ENCODE data around the gene COL20A1. TPM values are rescaled to one million over a fixed set of nuclear protein-coding genes. Genes with fewer than 3 reads are reported as not detected.

Gene COL20A1
- total RNA-seq, 2 donors from 2014 or later: 7.1 TPM; not detected in 1

DNA sequence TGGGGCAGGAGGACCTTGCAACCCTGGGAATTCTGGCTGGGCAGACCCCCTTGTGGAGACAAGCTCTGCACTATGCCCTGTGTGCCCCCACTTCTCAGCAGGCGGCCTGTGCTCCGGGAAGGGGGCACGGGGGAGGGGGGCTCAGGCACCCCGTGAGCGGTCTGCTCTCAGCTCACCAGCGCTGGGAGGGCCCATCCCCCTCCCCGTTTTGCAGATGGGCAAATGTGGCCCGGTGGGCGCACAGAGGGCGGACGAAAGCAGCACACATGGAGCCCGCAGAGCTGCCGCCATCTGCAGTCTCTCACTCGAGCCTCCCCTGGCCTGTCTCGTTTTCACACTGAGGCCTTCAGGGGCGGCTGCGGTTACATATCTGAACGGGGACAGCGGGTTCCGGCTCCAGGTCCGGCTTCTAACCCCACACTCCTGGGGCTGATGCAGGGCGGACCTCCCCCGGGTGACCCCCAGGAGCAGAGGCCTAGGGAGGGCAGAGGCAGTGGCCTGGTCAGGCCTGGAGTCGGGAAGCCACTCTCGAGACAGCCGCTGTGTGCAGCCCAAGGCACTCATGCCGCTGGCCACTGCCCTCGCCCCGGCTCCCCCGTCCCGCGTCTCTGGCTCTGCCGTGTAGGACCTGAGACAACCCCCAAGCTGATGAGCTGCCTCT is 54.2 kb downstream of the COL20A1 start:
- Histone ChIP-seq H3K4me1 (replicated peaks) (no peaks in the 10 kb centered on the region), H3K27me3 (replicated peaks; ENCODE audit: insufficient read depth) (peaks cover 3% of the 10 kb centered on the region), H3K36me3 (no peaks in the 10 kb centered on the region), H3K27ac (no peak overlapping the region), H3K4me3 (no peak overlapping the region), H3K9me3 (no peaks in the 10 kb centered on the region)
- intact Hi-C loops (cut with DNase I): no loop called here
- TF ChIP-seq, protein P1, sequence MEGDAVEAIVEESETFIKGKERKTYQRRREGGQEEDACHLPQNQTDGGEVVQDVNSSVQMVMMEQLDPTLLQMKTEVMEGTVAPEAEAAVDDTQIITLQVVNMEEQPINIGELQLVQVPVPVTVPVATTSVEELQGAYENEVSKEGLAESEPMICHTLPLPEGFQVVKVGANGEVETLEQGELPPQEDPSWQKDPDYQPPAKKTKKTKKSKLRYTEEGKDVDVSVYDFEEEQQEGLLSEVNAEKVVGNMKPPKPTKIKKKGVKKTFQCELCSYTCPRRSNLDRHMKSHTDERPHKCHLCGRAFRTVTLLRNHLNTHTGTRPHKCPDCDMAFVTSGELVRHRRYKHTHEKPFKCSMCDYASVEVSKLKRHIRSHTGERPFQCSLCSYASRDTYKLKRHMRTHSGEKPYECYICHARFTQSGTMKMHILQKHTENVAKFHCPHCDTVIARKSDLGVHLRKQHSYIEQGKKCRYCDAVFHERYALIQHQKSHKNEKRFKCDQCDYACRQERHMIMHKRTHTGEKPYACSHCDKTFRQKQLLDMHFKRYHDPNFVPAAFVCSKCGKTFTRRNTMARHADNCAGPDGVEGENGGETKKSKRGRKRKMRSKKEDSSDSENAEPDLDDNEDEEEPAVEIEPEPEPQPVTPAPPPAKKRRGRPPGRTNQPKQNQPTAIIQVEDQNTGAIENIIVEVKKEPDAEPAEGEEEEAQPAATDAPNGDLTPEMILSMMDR (IDR thresholded peaks at IDR 0.05): no peak
- no peak for TF ChIP-seq POLR2AphosphoS5 (IDR thresholded peaks at IDR 0.05)
- TF ChIP-seq POLR2A (IDR thresholded peaks at IDR 0.05): no peak
- no peak for DNase-seq (ENCODE audit: low spot score)
- 82% methylated on average over 33 of the region's 33 CpGs for WGBS

DNA sequence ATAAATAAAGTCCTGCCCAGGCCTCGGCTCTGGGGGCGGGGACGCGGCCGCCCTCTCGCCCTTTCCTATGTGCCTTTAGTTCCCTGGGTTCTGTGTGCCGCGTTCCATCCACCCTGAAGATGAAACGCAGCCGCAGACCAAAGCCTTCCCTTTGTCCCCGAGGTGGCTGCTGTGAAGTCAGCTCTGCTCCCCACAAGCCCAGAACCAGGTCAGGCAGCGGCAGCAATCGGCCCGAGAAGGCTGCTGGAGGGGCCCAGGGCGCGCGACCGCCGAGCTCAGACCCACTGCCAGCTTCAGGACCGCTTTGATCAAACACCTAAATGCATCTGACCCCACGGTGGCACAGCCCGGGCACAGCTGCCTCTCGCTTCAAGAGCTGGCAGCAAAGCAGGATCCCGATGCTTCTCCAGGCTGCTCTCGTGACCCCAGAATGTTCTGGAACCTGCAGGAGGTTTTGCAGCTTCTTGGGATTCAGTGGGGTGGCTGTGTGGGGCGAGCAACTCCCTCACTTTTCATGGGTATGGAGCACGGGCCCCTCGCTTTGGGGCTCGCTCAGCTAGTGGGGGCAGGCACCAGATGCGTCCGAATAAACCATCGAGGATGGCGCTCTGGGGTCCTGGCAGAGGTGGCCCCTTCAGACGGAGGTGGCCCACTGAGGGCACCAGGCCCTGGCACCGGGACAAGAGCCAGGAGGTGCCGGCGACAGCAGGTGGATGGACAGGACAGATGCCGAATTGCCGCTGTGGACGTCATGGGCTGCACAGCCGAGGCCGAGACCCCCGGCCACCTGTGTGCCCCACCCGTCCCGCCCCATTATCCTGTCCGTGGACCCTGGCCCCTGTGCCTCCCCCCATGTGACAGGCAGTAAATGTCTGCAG is 55.2 kb downstream of the COL20A1 start:
- Histone ChIP-seq H3K36me3 (no peaks in the 10 kb centered on the region), H3K4me3 (no peak overlapping the region), H3K27me3 (replicated peaks; ENCODE audit: insufficient read depth) (no peaks in the 10 kb centered on the region), H3K9me3 (no peaks in the 10 kb centered on the region), H3K27ac (no peak overlapping the region), H3K4me1 (replicated peaks) (no peaks in the 10 kb centered on the region)
- 86% methylated on average over 46 of the region's 46 CpGs for WGBS
- DNase-seq (ENCODE audit: low spot score): no peak
- intact Hi-C loops (cut with DNase I): no loop called here
- TF ChIP-seq, protein P1 (IDR thresholded peaks at IDR 0.05): no peak
- TF ChIP-seq POLR2AphosphoS5 (IDR thresholded peaks at IDR 0.05) (no peak), POLR2A (IDR thresholded peaks at IDR 0.05) (no peak)

DNA sequence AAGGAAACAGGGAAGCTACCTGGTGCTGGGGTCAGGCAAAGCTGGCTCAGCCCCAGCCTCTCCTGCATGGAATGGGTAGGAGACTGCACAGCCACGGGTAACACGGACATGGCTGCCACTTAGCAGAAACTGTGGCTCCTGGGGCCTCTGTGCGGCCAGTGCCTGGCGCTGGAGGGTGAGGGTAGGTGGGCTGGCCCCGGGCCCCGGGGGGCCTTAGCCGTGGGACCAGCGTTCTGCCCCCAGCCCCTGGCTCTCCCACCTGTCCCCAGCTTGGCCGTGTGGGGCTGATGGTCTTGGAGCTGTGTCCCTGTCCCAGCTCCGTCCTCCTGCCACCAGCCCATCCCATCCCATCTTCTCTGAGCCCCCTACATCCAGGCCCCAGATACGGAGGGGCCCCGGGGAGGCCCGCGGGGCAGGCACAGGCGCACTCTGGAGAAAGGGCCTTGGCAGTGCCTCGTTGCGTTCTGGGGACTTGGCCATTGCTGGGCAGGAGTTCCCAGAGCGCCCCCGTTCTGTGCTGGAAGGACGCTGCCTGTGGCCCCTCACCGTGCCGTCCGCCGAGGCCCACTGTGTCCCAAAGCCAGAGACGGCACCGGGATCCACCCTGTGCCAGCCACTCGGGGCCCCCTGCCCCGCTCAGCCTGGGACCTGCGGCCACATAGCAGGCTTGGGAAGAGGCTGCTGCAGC is 56.0 kb downstream of the COL20A1 start:
- H3K36me3 ChIP-seq: no peaks in the 10 kb centered on the region
- TF ChIP-seq, protein P1 (IDR thresholded peaks at IDR 0.05): no peak
- TF ChIP-seq POLR2AphosphoS5 (IDR thresholded peaks at IDR 0.05) (no peak), POLR2A (IDR thresholded peaks at IDR 0.05) (no peak)
- H3K27ac ChIP-seq: no peak overlapping the region
- no peak overlapping the region for H3K4me3 ChIP-seq
- WGBS: 92% methylated on average over 27 of the region's 29 CpGs
- H3K27me3 ChIP-seq (replicated peaks; ENCODE audit: insufficient read depth): no peaks in the 10 kb centered on the region
- intact Hi-C loops (cut with DNase I): no loop called here
- no peaks in the 10 kb centered on the region for H3K4me1 ChIP-seq (replicated peaks)
- no peak for DNase-seq (ENCODE audit: low spot score)
- no peaks in the 10 kb centered on the region for H3K9me3 ChIP-seq

DNA sequence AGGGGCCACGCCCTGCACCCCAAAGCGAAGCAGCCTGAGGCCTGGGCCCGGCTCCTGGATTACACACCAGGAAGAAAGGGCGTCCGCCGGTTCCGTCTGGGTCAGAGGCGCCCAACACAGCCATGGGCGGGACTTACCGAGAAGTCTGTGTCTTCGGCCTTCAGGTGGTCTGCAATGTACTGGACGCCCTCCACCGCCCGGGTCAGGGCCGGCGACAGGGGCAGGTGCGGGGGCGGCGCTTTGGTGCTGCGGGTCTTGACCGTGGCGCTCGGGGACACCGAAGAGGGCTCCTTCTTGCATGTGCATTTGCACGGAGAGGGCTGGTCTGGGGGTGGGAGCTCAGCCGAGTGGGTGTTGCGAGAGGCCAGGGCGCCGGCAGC is 56.5 kb downstream of the COL20A1 start:
- Histone ChIP-seq H3K36me3 (no peaks in the 10 kb centered on the region), H3K27me3 (replicated peaks; ENCODE audit: insufficient read depth) (no peaks in the 10 kb centered on the region), H3K9me3 (no peaks in the 10 kb centered on the region), H3K4me3 (no peak overlapping the region), H3K27ac (no peak overlapping the region), H3K4me1 (replicated peaks) (no peaks in the 10 kb centered on the region)
- intact Hi-C loops (cut with DNase I): no loop called here
- no peak for TF ChIP-seq POLR2AphosphoS5 (IDR thresholded peaks at IDR 0.05)
- TF ChIP-seq, protein P1 (IDR thresholded peaks at IDR 0.05): no peak
- no peak for TF ChIP-seq POLR2A (IDR thresholded peaks at IDR 0.05)
- no peak for DNase-seq (ENCODE audit: low spot score)
- 92% methylated on average over 24 of the region's 29 CpGs for WGBS

Measured in prostate gland (tissue), 2 donors.